Hematopoietic multipotent progenitor cell treated with erythropoietin and hydrocortisone succinate and interleukin-3 and kit ligand, for 4 days (in vitro differentiated cells): ENCODE results near the gene ATXN1.
"Not testable (repeated sequence)": the region's sequence is repeated elsewhere in the genome, so short reads cannot be mapped to it uniquely, and the experiment has no call there.

Experiments
- DNase-seq: peaks from one replicate; pipeline ENCODE4 v3.0.0-alpha.2; 2015

Gene ATXN1

DNA sequence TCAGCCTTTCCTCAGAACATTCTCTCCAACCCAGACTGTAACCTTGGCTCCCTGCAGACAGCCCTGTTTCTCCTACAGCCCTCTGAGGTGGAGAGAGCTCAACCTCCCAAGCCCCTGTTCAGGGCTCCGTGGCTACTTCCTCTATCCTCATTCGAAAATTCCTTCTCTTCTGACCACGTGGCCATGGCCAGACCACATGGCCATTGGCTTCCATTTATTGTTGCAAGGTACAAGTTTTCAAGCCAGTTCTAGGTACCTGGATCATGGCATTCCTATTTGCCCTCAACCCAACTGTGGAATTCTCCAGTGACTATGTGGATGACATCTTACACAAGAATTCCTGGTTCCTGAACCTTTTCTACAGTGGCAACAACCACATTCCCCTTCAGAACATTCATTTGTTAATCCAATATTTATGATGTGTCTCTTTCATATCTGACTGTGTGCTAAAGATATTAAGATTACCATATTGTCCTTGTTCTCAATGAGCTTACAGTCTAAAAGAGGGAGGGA is 361.0 kb downstream of the ATXN1 start:
- DNase-seq = no peak

GRCh38 chr6:16399695-16400094 is 361.6 kb downstream of the ATXN1 start:
- no peak for DNase-seq

GRCh38 chr6:16399158-16399557 is 362.1 kb downstream of the ATXN1 start:
- DNase-seq = no peak

GRCh38 chr6:16398587-16398986 is 362.7 kb downstream of the ATXN1 start:
- no peak for DNase-seq

- DNase-seq = no peak
Observed at GRCh38 chr6:16397623-16398022, 363.6 kb downstream of the ATXN1 start.

- no peak for DNase-seq
Observed at GRCh38 chr6:16396497-16397319, 364.6 kb downstream of the ATXN1 start.

DNA sequence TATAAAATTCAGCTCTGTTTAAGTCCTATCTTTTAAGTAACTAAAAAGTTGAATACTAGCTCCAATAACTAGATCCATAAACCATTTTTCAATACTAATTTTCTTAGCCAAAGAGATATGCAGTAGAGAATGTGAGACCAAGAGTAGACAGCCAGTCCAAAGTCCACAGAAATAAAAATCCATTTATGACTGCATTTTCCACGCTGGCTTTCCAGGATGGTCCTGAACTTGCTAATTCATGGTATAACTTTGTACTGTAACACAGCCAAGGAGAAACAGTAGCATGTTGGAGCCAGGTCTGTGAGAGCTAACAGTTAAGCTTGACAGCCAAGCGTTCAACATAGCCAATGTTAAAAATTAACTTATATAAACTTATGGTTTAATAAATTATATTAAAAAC is 366.6 kb downstream of the ATXN1 start:
- no peak for DNase-seq

DNA sequence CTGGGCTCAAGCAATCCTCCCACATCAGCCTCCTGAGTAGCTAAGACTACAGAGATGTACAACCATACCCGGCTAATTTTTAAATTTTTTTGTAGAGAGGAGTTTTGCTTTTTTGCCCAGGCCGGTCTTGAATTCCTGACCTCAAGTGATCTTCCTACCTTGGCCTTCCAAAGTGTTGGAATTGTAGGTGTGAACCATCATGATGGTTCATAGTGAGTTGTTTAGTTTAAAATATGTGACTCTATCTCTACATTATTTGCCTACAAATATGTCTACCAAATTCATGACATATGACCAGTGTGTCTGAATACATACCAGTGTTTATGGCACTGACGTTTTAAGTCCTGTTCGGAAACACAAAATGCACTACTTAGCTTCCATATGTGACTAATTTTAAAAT is 367.9 kb downstream of the ATXN1 start:
- DNase-seq = no peak

DNA sequence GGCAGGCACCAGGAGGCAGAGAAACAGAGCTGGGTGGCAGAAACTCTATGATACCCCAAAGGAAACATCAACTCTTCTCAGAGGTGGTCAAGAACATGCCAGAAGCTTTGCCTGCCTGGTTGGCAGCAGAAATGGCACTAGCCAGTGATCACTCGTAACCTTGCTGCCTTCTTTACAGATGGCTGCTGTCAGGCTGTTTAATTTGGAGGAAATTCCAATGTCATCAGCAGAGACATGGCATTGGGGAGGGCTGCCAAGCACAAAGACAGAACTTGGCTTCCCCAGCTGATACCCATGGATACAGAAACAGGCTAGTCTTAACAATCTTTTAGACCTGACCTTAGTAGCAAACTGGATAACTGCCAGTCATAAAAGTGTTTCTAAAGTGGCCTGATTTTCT is 369.2 kb downstream of the ATXN1 start:
- DNase-seq = no peak

DNA sequence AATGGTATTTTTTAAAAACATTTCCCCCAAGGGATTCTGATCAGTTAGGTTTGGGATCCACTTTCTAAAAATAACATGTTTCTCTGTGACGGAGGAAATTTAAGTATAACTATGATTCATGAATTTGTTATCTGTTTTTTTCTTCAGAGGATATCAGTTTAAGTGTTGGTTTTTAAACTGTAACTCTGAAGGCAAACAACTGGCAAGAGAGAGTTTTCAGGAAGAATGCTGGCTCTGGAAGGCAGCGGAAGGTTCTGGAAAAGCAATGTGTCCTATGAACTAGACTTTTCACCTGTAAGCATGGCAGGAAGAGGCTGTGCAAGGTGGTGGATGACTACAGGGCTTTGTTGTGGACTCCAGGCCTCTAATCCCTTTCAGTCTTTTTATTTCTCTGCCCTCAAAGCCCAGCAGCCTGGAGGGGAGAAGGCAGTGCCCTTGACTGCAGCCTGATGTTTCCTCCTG is 369.8 kb downstream of the ATXN1 start:
- no peak for DNase-seq

DNA sequence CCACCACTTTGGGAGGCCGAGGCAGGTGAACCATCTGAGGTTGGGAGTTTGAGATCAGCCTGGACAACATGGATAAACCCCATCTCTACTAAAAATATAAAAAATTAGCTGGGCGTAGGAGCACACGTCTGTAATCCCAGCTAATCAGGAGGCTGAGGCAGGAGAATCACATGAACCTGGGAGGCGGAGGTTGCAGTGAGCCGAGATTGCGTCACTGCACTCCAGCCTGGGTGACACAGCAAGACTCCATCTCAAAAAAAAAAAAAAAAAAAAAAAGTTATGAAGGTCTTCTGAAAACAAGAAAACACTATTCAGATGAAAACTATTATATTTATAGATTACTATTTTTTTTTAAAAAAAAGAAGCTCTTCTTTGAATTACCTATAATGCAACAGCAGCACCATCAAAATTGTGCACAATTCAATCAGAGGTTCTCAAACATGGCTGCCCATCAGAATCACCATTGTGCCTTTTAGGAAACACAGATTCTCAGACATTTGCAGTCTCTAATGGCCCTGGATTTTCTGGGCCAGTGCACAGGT is 370.3 kb downstream of the ATXN1 start:
- DNase-seq = not testable (repeated sequence)

DNA sequence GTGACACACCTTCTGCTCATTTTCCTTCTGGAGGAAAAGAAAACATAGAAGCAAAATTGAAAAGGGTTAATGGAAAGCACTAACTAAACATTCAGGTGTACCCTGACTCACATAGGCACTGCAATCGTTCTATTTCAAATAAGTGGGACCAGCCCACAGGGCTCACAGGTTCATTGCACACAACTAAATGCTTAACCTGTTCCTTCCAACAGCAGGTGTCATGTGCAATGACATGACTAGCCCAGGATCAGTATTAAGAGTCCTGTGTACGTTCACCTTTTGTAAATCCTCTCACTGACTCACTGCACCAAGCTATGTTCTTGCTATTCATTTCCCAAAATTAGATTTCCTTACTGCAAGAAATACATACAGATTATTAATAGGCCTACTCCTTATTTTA is 371.6 kb downstream of the ATXN1 start:
- DNase-seq = no peak

DNA sequence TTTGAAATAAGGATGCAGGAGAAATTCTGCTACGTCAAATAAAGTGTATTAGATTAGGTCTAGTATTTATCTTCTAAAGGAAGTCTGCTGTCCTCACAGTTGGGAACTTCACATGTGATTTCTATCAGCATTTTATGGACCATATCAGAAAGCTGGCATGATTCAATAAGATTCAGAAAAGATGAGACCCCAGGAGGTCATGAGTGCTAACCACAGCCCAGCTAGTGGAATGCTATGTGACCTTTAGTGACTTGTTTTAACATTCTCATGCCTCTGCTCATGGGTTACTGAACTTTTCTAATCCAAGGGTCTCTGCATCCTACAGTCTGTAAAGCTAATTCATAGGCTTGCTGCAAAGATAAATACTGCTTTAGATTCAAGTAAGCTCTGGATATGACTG is 372.8 kb downstream of the ATXN1 start:
- no peak for DNase-seq

DNA sequence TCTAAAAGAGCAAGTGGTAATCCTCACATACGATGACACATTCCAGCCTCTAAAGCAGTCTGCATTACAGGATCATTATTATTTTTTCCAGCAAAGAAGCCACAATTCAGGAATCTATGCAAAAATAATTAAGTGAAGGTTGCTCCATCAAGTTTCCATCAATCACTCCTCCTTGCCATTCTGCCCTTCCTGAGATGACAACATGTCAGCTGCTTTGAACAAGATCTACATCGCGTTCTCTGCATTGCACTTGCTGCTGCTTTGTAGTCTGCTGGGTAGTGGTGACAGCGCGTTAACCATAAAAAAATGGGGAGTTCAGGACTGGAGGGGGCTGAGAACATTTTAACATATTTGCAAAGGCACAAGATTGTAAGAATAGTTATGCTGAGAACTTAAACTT is 375.2 kb downstream of the ATXN1 start:
- no peak for DNase-seq

DNA sequence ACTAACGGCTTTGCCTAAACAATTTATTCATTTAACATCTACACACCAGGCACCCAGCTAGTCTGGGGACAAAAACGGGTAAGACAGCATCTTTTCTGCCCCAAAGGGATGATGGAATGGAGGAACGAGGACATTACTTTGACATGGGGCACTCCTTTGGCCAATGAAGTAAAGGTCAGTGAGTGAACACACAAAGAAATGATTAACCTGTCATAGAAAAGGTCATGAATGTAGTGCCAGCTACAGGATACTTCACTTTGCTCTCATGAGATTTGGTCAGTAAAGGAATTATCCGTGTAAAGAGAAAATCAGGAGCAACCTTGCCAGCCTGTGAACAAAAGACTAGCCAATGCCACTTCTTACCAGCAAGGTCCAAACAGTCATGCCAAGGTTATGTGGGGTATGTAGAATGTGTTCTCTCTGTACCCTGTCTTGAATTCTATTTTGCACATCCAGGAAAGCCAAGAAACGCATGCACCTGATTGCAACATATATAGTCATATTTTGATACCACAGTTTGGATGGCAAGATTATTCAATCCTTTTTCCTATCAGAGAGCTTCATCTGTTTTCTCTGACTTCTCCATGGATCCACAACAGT is 377.6 kb downstream of the ATXN1 start:
- no peak for DNase-seq

DNA sequence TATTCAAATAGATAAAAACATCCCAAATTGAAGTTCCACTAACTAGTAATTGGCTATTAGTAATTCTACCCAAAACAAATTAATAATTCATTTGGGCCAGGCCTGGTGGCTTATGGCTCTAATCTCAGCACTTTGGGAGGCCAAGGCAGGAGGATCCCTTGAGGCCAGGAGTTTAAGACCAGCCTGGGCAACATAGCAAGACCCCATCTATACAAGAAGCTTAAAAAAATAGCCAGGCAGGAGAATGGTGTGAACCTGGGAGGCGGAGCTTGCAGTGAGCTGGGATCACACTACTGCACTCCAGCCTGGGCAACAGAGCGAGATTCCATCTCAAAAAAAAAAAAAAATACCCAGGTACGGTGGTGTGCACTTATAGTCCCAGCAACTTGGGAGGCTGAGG is 379.3 kb downstream of the ATXN1 start:
- DNase-seq = not testable (repeated sequence)

DNA sequence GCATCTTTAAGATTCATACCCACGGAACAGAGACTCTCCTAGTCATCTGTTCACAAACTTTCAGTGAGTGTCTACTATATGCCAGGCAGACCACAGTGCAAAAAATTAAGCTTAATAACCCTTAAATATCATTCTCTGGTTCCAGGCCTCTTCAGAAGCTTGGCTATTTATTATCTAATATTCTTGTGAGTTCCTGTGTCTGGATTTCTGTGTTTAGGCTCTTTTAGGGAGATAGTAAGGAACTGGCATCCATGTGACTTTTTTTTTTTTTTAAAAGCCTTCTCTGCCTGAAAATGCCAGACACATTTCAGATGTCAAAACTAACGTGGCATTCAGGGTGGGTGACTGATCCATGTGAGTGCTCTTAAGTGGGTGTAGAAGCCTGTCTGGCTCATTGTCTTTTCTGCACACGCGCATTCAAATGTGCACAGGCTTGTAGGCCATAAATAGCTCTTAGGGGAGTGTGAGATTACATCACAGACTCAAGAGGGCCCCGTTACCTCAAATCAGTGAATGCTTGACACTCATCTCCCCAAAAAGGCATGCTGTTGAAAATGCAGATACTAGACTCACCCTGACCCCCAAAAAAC is 380.9 kb downstream of the ATXN1 start:
- DNase-seq = no peak

- not testable (repeated sequence) for DNase-seq
Observed at GRCh38 chr6:16378360-16378759, 382.9 kb downstream of the ATXN1 start.

DNA sequence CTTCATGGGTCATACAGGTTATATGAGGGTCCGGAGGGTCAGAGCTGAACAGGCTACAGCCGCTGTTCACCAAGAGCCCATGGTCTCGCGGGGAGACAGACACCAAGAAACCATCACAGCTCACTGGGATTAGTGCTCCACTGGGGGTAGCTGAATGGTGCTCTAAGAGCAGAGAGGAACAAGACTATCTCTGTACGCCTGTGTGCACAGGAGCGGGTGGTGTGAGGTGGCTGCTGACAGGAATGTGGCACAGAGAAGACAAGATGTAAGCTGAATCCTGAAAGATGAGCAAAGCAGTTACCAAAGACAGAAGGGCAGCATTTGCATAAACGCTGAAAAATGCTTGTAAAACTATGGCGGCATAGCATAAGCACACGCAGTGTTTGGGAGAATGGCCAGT is 383.8 kb downstream of the ATXN1 start:
- DNase-seq = no peak

DNA sequence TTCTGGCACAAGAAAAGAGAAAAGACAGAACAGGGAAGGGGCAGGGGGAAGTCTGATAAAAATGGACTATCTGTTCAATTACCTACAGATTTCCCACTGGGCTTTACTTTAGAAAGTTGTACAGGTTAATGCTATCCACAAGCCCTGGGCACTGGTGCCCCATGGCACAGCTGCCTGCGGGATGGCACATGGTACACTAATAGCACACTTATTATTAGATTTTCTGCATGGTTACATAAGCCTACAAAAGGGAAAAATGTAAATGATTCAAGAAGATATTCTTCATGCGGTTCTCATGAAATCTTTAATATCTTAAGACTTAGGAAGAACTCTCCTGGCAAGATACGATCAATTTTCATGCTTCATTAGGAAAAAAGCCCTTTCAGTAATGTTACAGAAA is 385.4 kb downstream of the ATXN1 start:
- DNase-seq = no peak

DNA sequence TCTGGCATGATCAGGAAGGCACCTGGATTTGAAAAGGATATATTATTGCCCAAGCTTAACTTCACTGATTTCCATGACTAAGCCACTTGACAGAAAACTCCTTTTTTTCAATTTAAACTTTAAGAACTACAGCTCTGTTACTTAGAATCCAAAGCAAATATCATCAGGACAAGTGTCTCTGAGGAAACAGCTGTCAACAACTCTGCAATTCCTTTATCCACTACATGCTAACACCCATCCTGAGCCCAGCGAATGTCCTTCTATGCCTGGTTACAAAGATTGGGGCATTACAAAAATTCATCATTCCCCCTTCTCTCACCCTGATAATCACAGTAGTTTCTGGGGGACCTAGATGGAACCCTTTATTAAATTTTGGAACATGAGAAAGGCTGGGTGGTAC is 386.1 kb downstream of the ATXN1 start:
- DNase-seq = no peak

DNA sequence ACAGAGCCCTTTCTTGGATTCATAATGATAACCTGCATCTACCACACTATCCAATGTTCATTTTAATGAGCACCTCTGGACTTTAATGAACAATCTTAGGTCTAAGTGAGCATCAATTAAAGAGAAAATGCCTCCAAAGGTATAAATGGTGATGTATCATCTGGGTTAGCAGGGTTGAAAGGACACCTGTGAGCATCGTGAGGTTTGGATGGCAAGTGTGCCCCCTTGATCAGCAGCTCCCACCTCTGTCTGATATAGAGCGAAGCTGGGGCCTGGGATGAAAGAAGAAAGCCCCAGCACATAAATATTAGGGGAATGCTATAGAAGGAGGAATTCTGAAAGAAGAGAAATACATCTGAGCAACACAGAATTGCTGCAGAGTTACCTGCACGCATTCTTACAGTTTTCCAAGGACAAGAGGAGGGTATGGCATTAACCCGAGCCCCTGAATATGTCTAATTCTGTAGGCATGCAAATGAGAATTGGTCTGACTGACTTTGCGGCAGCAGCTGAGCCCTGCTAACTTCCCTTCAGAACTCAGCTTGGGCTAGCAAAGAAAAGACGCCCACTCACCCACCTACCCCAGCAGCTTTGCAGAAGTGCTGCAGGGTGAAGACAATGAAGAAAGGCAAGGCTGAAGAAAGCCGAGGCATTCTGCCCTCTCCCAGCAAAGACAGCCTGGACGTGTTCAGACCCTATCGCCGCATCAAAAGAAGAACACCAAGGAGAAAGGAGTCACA is 386.6 kb downstream of the ATXN1 start:
- DNase-seq = no peak

GRCh38 chr6:16374016-16374415 is 387.2 kb downstream of the ATXN1 start:
- no peak for DNase-seq
